ENCODE results near the gene ADGRG6.
"Not testable (repeated sequence)": the region's sequence is repeated elsewhere in the genome, so short reads cannot be mapped to it uniquely, and the experiment has no call there.

ADGRG6 gene

DNA sequence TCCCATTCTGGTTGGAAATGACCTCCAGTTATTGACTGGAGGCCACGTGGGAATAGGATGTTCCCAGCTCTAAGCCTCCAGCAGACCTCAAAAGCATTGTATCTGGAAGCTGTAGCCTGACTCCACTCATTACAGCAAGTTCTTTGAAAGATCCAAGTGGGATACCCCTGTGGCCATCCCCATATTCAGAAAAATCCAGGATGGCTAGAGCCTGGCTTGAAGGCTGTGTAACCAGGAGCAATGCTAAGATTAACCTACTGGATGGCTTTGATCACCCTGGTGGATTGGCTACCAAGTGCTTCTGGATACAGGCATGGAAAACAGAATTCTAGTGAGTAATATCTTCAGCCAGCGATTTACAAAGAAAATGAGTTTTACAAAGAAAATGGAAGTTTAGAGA, 151.2 kb downstream of the ADGRG6 start:
- DNase-seq: no peak

DNA sequence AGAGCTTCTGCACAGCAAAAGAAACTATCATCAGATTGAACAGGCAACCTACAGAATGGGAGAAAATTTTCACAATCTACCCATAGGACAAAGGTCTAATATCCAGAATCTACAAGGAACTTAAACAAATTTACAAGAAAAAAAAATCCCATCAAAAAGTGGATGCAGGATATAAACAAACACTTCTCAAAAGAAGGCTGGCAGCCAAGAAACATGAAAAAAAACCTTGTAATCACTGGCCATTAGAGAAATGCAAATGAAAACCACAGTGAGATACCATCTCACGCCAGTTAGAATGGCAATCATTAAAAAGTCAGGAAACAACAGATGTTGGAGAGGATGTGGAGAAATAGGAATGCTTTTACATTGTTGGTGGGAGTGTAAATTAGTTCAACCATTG, 152.4 kb downstream of the ADGRG6 start:
- DNase-seq: not testable (repeated sequence)

DNA sequence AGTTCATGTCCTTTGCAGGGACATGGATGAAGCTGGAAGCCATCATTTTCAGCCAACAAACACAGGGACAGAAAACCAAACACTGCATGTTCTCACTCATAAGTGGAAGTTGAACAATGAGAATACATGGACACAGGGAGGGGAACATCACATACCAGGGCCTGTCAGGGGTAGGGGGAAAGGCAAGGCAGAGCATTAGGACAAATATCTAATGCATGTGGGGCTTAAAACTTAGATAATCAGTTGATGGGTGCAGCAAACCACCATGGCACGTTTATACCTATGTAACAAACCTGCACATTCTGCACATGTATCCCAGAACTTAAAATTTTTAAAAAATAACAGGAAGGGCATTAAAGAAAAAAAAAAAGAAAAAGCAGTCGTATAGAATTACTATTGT, 153.0 kb downstream of the ADGRG6 start:
- DNase-seq: not testable (repeated sequence)

DNA sequence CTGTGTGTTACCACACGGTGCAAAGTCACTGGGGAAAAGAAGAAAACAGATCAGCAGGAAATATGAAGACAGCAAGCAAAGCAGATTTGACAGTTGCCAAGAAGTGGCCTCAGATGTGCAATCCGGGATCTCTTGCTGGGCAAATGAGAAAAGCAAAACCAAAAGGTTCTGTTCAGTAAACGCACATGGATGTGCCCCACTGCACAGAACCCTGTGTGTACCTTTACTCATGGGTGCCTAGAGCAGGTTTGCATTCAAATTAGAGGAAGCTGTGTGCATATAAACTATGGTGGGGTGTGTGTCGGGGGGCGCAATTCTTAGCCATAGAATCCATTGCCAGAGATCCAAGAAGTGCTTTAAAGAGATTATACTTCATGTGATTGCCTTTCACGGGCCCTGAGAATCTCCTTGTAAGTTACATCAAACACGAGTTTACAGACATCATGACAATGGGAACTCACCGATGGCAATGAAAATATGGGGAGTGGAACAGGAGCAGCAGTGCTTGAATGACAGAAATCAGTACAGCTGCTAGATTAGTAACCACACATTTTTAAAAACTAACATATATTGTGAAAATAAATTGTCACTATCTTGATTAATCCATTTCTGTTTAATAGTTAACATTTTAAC, 154.3 kb downstream of the ADGRG6 start:
- no peak for DNase-seq

DNA sequence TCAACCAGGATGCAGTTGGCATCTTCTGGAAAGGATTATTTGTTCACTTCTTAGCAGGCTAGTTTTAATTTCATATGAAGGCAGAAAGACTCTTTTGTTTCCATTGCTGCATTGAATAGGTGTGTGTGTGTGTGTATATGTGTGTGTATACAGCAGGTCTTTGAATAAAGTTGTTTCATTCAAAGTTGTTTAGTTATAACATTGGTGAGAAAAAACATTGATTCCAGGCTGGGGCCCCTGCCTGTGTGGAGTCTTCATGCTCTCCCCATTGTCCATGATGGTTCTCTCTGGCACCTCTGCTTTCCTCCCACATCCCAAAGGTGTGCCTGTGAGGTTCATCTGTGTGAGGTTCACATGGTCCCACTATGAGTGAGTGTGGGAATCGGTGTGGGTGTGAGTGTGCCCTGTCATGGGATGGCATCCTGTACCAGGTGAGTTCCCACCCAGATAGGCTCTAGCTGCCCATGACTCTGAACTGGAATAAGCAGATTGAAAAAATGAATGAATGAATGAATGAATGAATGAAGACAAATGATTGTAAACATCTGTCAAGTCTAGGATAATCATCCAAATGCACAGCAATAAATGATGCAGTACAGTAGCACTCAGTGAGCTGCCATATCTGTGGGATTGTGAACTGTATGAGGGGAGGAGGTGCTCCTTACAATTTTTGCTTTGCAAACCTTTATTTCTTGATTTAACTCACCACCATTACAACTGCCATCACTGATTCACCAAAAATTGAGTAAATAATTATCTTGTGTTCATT, 156.0 kb downstream of the ADGRG6 start:
- DNase-seq: no peak

DNA sequence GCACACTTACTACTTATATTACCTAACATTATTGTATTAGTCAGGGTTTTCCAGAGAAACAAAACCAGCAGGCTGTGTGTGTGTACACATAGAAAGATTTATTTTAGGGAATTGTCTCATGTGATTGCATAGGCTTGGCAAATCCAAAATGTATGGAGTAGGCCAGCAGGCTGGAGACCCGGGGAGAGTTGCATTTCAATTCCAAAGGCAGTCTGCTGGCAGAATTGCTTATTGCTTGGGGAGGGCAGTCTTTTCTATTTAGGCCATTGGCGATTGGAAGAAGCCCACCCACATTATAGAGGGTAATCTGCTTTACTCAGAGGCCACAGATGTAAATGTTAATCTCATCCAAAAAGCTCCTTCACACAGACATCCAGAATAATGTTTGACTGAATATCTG, 157.0 kb downstream of the ADGRG6 start:
- DNase-seq: no peak

DNA sequence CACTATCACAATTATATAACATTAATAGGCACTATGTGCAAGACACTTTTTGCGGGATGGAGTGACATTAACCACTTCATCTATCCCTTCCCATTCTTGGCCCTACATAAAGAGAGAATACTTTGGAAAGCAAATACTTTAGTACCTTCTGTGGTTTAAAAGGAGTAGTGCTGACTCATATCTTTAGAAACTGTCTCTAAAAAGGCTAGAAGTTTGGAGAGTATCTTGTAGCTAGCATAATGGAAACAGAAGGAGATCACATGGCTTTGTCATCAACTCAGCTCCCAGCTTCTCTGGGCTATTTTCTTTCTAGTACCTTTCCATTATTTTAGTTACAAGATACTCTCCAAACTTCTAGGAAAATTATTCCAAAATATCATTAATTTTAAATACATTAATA, 157.5 kb downstream of the ADGRG6 start:
- DNase-seq: no peak

DNA sequence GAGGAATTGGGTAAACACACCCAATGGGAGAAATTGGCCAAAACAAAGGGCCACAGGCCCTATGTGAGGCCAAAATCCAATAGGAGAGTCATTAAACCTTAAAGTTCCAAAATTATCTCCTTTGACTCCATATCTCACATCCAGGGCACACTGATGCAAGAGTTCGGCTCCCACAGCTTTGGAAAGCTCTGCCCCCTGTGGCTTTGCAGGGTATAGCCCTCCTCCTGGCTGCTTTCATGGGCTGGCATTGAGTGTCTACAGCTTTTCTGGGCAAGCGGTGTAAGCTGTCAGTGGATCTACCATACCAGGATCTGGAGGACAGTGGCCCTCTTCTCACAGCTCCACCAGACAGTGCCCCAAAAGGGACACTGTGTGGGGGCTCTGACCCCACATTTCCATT, 160.5 kb downstream of the ADGRG6 start:
- no peak for DNase-seq

DNA sequence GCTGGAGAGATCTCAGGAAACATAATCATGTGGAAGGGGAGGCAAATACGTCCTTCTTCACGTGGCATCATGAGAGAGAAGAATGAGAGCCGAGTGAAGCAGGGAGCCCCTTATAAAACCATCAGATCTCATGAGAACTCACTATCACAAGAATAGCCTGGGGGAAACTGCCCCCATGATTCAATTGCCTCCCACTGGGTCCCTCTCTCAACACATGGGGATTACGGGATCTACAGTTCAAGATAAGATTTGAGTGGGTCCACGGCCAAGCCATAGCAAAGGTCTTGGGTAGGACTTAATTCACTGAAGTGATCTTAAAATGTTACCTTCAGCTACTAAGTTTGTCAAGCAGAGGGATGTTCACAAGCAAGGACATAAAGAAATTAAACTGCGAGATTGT, 162.2 kb downstream of the ADGRG6 start:
- no peak for DNase-seq

DNA sequence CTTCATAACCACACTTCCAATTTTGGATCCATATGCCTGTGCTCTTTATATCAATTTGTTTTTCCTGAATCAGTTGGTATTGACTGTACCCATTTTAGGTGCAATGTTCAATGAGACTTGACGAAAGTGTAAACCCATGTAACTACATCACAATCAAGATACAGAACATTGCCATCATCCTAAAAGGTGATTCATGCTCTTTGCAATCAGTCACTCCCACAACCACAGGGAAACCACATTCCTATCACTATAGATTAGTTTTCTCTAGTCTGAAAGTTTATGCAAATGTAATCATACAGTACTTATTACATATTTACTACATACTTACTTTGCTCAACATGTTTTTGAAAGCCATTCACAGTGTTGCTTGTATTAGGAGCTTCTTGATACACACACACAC, 167.4 kb downstream of the ADGRG6 start:
- no peak for DNase-seq

DNA sequence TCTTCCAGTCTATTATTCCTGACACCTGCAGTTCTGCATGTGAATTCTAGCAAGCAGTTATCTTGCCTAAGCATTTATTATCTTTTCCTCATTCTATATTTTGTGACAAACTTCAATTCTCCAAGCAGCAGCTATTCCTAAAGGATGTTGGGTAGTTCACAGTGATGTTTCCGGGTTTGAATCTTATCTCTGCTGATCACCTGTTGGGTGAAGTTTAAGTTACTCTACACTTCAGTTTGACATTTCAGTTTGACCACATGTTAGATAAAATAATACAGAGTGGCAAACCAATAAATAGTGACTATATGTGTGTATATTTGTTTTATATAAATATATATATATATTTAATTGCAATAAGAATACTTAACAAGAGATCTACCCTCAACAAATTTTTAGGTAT, 168.6 kb downstream of the ADGRG6 start:
- DNase-seq: no peak

DNA sequence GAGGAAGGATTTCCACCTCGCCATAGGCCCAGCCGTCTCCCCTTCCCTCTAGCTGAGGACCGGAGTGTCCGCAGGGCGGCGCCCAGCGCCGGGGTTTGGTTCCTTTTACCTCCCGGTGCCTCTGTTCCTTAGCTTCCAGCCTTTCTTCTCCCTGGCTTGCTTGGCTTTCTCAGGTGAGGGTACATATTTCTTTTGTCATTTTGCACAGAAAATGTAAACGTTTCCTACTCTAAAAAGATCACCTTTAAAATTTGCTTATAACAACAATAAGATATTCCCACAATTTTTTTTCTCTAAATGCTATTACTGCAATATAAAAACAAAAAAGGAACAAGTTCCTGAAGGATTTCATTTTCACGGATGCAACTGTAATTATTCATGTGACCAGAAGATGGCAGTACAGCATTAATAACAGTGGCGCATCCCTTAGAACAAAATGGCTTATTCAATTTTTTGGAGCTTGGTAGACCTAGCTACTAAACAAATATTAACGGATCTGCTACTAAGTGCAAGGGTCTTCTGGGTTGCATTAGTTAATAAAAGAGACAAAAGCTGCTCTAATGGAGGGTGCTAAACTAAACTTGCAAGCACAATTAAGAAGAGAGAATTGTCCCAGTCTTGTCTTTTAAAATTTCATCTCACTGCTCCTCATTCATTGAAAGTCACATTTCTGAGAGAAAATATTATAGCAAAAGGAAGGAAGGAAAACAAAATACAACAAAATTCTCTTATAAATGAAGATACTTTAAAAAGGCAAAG, 172.9 kb downstream of the ADGRG6 start:
- DNase-seq: no peak

DNA sequence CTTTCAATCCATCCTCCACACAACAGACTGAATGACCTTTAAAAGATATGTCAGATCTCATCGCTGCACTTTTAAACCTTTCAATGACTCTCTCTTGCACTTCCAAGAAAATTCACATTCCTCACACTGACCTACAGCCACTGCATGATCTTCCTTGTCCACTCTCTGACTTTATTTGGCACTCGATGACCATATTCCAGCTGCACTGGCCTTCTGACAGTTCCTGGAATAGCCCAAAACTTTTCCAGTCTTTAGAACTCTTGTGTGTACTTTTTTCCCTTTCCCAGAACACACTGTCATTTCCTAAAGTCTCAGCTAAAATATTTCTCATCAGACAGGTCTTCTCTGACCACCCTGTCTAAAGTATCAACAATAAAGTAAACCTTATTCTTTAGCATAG, 174.6 kb downstream of the ADGRG6 start:
- no peak for DNase-seq

DNA sequence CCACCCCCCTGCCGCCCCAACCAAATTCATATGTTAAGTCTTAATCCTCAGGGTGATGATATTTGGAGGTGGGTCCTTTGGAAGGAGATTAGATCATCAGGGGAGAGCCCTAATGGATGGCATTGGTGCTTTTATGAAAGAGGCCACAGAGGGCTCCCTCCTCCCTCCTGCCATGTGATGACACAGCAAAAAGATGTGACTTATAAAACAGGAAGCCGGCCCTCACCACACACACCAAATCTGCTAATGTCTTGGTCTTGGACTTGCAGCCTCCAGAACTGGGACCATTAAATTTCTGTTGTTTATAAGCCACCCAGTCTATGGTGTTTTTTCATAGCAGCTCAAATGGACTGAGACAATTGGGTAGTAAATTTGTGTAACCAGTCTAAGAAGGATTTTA, 176.3 kb downstream of the ADGRG6 start:
- no peak for DNase-seq

DNA sequence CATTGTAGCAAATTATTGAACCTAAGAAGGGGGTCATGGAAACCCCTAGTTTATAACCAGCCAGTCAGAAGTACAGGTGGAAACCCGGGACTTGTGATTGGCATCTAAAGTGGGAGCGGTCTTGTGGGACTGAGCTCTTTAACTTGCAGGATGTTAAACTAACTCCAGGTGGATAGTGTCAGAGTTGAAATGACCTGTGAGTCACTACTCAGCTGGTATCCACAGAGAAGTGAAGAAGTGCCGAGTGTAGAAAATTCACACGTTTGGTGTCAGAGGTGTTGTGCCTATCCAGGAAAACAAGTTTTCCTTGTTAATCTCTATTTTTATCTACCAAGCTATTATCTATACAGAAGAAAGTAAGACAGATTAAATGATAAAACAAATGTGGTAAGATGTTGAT, 179.7 kb downstream of the ADGRG6 start:
- no peak for DNase-seq

DNA sequence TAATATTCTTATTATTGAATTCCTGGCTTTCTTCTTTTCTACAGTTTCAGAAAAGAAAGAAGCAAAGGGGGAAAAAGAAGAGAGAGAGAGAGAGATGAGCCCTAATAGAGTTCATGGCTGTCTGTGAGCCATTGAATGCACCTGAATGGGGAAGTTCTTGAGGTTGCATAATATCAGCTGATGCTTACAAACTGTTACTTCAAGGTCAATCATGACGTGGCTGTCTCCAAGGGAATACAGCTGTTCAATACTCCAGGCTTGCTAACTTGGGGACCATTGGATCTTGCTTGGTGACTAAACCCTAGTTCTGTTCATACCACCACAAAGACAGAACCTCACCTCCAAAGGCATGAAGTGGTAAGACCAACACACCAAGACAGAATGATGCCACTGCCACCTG, 180.4 kb downstream of the ADGRG6 start:
- no peak for DNase-seq

DNA sequence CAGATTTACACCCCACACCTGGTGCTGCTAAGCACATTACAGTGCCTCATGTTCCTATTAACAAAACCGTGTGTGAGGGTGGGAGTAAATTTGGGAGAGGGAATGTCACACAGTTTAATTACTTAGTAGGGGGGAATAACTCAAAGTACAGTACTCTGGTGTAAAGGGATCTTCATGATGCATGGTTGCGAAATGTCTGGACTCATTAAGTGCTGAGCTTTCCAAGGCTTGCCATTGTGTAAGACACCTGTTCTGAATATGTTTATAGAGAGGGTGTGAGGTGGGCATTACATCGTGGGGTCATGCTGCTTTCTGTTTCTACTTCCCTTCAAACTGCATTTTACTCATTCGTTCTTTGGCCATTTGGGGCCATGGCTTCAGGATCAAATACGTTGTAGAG, 181.2 kb downstream of the ADGRG6 start:
- DNase-seq: no peak

DNA sequence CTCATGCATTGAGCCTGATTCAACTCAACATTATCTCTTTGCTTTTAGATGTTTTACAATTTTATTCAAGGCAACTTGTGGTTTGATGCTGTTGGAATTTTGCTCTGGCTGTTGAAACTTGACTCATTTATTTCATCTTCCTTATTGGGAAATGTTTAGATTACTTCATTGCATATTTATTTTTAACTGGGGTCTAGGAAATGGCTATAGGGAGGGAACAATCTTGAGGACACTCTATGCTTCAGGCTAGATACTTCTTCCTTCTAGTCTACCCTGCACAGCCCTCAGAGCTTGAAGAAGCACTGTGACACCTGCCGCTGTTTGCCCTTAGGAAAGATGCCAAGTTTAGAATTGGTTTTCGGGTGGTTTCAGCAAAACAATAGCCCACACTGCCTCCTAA, 183.4 kb downstream of the ADGRG6 start:
- DNase-seq: no peak

DNA sequence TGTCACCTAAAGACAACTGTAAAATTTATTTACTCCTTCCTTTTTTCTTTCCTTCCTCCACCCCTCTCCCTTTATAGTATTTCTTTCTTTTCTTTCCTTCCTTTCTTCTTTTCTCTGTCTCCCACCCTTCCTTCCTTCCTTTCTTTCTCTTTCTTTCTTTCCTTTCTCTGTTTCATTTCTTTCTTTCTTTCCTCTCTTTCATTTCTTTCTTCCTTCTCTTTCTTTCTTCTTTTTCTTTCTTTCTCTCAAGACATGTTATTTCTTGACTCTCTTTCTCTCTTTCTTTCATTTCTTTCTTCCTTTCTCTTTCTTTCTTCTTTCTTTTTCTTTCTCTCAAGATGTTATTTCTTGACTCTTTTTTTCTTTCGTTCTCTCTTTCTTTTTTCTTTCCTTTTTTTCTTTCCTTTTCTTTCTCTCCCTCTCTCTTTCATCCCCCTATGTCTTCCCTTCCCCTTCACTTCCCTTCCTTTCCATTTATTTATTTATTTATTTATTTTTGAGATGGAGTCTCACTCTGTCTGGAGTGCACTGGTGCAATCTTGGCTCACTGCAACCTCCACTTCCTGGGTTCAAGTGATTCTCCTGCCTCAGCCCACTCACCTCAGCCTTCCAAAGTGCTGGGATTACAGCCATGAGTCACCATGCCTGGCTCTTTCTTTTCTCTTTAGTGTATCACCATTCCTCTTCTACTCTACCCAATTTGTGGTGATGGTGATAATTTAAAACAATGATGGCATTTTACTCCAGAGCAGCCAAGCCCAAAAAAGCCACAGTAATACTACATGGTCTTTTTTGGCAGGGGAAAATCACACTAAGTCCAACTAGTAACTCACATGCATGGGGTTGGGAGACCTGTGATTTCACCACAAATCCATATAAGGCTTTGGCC, 188.2 kb downstream of the ADGRG6 start:
- no peak for DNase-seq
